ENCODE measurements around the gene FGF23.

- no peak for TF ChIP-seq CTCF (conservative IDR thresholded peaks at IDR 0.05 in 1 of 2, IDR thresholded peaks at IDR 0.05 in 1 of 2; ENCODE audit: low read depth in 1 of 2, low read length in 2 of 2)
- no peak for TF ChIP-seq EZH2 (IDR thresholded peaks at IDR 0.05; ENCODE audit: low read length, missing control alignments)
Observed at GRCh38 chr12:4323396-4323795, 56.1 kb downstream of the FGF23 start.

Measured in fibroblast of lung (primary cell).